Coronary artery (tissue), 2 donors: Measurements from ENCODE around the gene PLPPR2.
"Not testable (repeated sequence)": the region's sequence is repeated elsewhere in the genome, so short reads cannot be mapped to it uniquely, and the experiment has no call there.

ENCODE experiments used
- DNase-seq: peaks from one replicate; pipeline ENCODE4 v3.0.0-alpha.2; 2017; ENCODE audit warnings: low spot score
- H3K27ac ChIP-seq, 2 donors: fragments of 200-600 bp; sonication (generic); one replicate each; pipeline ENCODE4 v1.5.1; 2016 to 2019
- H3K4me3 ChIP-seq: fragments of 200-600 bp; sonication (generic); 2 replicates; pipeline ENCODE4 v1.5.1; 2016; ENCODE audit warnings: mild to moderate bottlenecking, moderate library complexity
- TF ChIP-seq, protein P1 (sequence below): fragments of 200-600 bp; sonication (generic); IDR thresholded peaks from one replicate; pipeline ENCODE4 v1.5.1; 2019; ENCODE audit warnings: antibody characterized with exemption

The PLPPR2 gene

DNA sequence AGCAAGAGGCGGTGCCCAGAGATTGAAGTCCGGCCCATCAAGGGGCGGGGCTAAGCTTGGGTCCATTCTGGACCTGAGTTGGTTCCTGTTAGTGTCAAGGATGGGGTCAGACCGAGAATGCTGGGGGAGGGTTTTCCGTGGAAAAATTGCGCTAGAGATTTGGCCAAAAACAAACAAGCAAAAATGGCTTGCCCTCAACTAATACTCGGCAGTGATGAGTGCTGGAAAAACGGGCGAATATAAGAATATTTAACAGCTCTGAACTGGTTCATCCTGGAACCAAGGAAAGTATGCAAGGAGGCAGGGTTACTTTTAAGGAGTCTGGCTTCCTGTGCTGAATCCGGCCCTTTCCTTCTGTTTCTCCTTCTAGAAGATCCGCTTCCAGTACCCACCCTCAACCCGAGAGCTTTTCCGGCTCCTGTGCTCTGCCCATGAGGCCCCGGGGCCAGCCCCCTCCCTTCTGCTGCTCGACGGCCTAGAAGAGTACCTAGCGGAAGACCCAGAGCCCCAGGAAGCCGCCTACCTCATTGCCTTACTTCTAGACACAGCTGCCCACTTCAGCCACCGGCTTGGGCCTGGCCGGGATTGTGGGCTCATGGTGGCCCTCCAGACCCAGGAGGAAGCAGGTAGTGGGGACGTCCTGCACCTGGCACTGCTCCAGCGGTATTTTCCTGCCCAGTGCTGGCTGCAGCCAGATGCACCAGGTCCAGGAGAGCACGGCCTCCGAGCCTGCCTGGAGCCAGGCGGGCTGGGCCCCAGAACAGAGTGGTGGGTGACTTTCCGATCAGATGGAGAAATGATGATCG is 20.1 kb downstream of the PLPPR2 start:
- TF ChIP-seq, protein P1, sequence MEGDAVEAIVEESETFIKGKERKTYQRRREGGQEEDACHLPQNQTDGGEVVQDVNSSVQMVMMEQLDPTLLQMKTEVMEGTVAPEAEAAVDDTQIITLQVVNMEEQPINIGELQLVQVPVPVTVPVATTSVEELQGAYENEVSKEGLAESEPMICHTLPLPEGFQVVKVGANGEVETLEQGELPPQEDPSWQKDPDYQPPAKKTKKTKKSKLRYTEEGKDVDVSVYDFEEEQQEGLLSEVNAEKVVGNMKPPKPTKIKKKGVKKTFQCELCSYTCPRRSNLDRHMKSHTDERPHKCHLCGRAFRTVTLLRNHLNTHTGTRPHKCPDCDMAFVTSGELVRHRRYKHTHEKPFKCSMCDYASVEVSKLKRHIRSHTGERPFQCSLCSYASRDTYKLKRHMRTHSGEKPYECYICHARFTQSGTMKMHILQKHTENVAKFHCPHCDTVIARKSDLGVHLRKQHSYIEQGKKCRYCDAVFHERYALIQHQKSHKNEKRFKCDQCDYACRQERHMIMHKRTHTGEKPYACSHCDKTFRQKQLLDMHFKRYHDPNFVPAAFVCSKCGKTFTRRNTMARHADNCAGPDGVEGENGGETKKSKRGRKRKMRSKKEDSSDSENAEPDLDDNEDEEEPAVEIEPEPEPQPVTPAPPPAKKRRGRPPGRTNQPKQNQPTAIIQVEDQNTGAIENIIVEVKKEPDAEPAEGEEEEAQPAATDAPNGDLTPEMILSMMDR = no peak

DNA sequence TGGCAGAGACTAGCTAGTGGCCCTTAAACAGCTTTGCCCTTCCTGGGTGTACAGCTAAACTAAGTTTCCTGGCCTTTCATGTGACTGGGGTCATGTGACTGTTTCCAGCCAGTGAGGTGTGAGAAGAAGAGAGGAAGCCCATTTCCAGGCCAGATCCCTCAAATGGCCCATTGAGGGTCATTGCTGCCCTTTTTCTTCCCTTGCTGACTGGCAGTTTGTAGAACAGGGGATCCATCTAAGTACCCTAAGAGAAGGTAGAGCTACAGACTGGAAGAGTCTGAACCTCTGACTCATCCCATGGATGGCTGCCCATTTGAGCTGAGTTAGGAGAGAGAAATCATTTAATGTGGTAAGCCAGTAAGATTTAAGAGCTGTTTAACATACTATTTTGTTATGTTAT is 22.0 kb downstream of the PLPPR2 start:
- peak overlapping the region in 1 of 2 donors; percentile 75 for H3K27ac ChIP-seq
- no peak for DNase-seq
- no peak overlapping the region for H3K4me3 ChIP-seq
- TF ChIP-seq, protein P1 = no peak

More for the DNA sequence above, 20.1 kb downstream of the PLPPR2 start:
- H3K27ac ChIP-seq = peak overlapping the region; percentile 81 to 99
- peak; percentile 83 for DNase-seq
- H3K4me3 ChIP-seq = peak overlapping the region; percentile 95

DNA sequence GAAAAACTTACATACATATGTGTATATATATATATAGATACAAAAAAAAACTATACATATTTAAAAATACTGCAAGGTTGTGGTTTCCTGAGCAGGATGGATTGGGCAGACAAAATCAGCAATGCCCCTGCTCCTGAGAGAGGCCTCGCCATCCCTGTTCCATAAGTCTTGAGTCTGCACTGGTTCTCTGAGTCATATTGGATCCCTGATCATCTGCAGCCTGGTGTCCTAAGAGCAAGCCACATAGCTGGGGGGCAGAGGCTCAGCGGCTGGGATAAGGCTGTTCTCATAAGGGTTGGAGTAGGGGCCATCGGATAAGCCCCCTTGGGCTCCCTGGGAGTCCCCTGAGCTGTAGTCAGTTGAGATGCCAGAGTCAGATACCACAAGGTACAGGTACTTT is 22.5 kb downstream of the PLPPR2 start:
- H3K27ac ChIP-seq = peak overlapping the region in 1 of 2 donors; percentile 80
- TF ChIP-seq, protein P1 = no peak
- no peak for DNase-seq
- no peak overlapping the region for H3K4me3 ChIP-seq

DNA sequence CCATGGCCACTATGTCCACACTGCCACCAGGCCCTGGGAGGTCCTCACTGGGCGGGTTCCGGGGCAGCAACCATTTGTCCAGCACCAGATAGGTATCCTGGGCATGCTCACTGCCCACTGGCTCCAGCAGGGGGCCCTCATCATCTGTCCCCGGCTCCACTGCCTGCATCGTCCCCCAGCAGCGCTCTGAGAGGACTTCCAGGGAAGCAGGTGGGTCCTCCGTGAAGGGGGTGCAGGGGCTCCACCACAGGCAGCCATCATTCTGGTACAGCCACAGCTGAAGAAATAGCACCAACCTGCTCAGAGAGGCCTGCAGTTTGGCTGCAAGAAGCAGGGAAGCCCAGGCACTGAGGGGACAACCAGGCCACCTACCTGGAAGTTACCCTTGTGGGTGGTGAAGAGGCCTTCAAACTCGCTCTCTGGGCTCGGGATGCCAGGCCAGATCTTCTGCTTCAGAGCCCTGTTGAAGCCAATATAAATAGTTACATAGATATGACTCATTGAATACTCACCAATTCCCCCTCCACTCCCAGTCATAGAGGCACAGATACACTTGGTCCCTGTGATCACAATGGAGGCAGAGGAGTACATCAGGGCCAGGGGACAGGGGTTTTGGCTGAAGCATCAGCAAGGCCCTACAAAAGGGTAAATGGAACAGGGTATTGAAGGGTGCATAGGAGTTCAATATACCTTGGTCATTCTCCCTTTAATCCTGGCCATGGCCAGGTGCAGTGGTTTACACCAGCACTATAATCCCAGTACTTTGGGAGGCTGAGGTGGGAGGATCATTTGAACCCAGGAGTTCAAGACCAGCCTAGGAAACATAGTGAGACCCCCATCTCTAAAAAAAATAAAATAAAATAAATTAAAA is 23.3 kb downstream of the PLPPR2 start:
- TF ChIP-seq, protein P1 = peak; percentile 55
- Histone ChIP-seq H3K27ac (peak overlapping the region in 1 of 2 donors; percentile 80), H3K4me3 (no peak overlapping the region)
- DNase-seq = peak; percentile 79

DNA sequence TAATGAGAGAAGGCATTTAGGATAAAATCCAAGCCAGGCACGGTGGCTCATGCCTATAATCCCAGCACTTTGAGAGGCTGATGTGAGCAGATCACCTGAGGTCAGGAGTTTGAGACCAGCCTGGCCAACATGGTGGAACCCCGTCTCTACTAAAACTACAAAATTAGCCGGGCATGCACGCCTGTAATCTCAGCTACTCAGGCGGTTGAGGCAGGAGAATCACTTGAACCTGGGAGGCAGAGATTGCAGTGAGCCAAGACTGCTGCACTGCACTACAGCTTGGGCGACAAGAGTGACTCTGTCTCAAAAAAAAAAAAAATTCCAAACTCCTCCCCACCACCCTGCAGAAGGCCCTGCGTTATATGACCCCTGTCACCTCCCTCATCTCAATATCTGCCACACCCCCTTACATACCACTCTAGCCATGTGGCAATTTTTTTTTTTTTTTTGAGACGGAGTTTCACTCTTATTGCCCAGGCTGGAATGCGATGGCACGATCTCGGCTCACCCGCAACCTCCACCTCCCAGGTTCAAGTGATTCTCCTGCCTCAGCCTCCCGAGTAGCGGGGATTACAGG is 24.1 kb downstream of the PLPPR2 start:
- DNase-seq, H3K4me3 ChIP-seq: not testable (repeated sequence)
- peak overlapping the region in 1 of 2 donors; percentile 95 for H3K27ac ChIP-seq

DNA sequence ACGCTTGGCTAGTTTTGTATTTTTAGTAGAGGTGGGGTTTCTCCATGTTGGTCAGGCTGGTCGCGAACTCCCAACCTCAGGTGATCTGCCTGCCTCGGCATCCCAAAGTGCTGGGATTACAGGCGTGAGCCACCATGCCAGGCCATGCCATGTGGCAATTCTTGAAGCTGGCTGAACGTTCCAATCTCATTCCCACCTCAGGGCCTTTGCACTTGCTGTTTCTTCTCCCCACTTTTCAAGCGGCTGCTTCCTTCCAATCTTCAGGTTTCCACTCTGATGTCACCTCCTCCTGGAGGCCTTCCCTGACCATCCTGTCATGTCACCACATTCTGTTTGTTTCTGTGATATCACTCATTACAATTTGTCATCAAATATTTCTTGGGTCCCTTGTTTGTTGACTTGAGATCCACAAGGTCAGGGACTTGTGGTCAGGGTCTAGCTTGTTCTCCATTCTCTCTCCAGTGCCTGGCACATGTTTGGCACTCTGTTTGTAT is 24.7 kb downstream of the PLPPR2 start:
- TF ChIP-seq, protein P1 = no peak
- Histone ChIP-seq H3K4me3 (peak overlapping the region; percentile 90), H3K27ac (peak overlapping the region in 1 of 2 donors; percentile 95)
- DNase-seq = no peak
